ENCODE results near the gene ZNRF1.

ZNRF1 gene

GRCh38 chr16:75110637-75111513 is 112.1 kb downstream of the ZNRF1 start:
- TF ChIP-seq, protein P1, sequence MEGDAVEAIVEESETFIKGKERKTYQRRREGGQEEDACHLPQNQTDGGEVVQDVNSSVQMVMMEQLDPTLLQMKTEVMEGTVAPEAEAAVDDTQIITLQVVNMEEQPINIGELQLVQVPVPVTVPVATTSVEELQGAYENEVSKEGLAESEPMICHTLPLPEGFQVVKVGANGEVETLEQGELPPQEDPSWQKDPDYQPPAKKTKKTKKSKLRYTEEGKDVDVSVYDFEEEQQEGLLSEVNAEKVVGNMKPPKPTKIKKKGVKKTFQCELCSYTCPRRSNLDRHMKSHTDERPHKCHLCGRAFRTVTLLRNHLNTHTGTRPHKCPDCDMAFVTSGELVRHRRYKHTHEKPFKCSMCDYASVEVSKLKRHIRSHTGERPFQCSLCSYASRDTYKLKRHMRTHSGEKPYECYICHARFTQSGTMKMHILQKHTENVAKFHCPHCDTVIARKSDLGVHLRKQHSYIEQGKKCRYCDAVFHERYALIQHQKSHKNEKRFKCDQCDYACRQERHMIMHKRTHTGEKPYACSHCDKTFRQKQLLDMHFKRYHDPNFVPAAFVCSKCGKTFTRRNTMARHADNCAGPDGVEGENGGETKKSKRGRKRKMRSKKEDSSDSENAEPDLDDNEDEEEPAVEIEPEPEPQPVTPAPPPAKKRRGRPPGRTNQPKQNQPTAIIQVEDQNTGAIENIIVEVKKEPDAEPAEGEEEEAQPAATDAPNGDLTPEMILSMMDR (IDR thresholded peaks at IDR 0.05; ENCODE audit: control insufficient read depth, insufficient read depth, low read depth, low read length, missing control alignments), result peak; percentile 91
- H3K4me3 ChIP-seq (ENCODE audit: control insufficient read depth, low read depth, low read length), result peak overlapping the region; percentile 19
- DNase-seq (ENCODE audit: low read depth), result peak; percentile 52

DNA sequence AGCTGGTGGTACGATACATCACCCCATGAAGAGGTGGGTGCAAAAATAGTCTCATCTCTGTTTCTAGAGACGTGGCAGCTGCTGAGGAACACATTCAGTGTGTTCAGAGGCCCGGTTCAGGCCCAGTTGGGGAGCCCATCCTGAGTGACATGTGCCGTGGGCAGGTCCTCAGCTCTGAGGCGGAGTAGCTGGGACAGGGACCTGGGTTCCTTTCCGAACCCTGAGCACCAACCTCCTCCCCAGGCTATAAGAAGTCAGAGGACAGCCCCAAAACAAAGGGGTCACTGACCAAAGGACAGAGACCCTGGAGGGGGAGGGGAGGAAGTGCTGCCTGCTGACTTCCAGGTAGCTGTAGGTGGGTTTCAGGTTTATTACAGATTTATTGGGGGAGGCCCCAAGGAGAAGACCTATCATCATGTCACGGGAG is 112.7 kb downstream of the ZNRF1 start:
- TF ChIP-seq, protein P1 (IDR thresholded peaks at IDR 0.05; ENCODE audit: control insufficient read depth, insufficient read depth, low read depth, low read length, missing control alignments), result no peak
- no peak for DNase-seq (ENCODE audit: low read depth)
- no peak overlapping the region for H3K4me3 ChIP-seq (ENCODE audit: control insufficient read depth, low read depth, low read length)

GRCh38 chr16:75111961-75112733 is 113.3 kb downstream of the ZNRF1 start:
- DNase-seq (ENCODE audit: low read depth), result no peak
- no peak overlapping the region for H3K4me3 ChIP-seq (ENCODE audit: control insufficient read depth, low read depth, low read length)
- TF ChIP-seq, protein P1 (IDR thresholded peaks at IDR 0.05; ENCODE audit: control insufficient read depth, insufficient read depth, low read depth, low read length, missing control alignments), result no peak

DNA sequence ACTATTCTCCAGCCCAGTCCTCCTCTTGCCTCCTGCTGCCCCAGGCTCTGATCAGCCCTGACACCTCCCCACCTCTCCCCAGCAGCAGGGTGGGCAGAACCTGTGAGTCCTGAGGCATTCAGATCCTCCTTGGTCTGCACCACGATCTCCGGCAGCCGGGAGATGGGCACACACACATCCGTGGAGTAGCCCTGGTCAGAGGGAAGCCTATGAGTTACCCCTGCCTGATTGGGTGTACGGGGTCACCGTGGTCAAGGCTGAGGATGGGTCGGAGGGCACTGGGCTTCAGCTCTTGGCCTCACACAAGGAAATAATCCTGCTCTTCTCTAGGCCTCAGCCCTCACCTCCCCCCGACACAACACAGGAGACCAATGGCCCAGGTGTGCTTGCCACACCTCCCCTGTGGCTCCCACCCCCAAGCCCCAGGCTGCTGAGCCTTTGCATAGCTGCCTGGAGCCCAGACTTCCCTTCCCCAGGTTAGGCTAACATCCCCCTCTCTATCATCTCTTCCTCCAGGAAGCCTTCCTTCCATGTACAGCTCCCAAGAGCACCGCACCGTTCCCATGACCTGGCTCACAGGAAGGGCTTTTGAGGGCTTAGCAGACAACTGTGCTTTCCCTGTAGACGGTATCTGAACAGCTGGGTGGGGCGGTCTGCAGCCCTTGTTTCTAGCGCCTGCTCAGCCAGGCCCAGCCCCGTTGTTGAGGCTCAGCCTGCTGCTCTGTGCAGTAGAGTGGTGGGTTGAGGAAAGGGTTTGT is 114.1 kb downstream of the ZNRF1 start:
- H3K4me3 ChIP-seq (ENCODE audit: control insufficient read depth, low read depth, low read length), result no peak overlapping the region
- TF ChIP-seq, protein P1 (IDR thresholded peaks at IDR 0.05; ENCODE audit: control insufficient read depth, insufficient read depth, low read depth, low read length, missing control alignments), result no peak
- DNase-seq (ENCODE audit: low read depth), result no peak

GRCh38 chr16:75113541-75114121 is 114.8 kb downstream of the ZNRF1 start:
- DNase-seq (ENCODE audit: low read depth), result no peak
- TF ChIP-seq, protein P1 (IDR thresholded peaks at IDR 0.05; ENCODE audit: control insufficient read depth, insufficient read depth, low read depth, low read length, missing control alignments), result no peak
- no peak overlapping the region for H3K4me3 ChIP-seq (ENCODE audit: control insufficient read depth, low read depth, low read length)

Measured in AG09309 (cell line).